WTC11 (cell line): Measurements from ENCODE around the gene PHLPP1. TPM values are rescaled to one million over a fixed set of nuclear protein-coding genes. Genes with fewer than 3 reads are reported as not detected.

Source experiments
- ATAC-seq: fragments of 200-7000 bp; cut with Tn5 transposase; 2 replicates; pipeline ENCODE4 v1.10.0; 2021; ENCODE audit warnings: mild to moderate bottlenecking, moderate library complexity
- CTCF ChIA-PET: fragments of 300-600 bp; sonication (Branson Sonifier 250); formaldehyde crosslinking; loops from one replicate; lab custom pipeline; 2021; ENCODE audit warnings: antibody characterized with exemption; lab: Charles Lee
- POLR2A ChIA-PET: fragments of 350-600 bp; sonication (Branson Sonifier 250); formaldehyde crosslinking; loops from one replicate; lab custom pipeline; 2021; ENCODE audit warnings: antibody characterized with exemption; lab: Charles Lee
- DNase-seq: peaks from one replicate; pipeline ENCODE4 v3.0.0; 2021; ENCODE audit warnings: low spot score
- H3K27ac Mint-ChIP-seq: 2 replicates; pipeline ENCODE4 v1.8.0; 2021; ENCODE audit warnings: mixed read lengths
- H3K27me3 Mint-ChIP-seq: 2 replicates; pipeline ENCODE4 v1.8.0; 2021; ENCODE audit warnings: low read depth, mild to moderate bottlenecking, moderate library complexity, mixed read lengths
- H3K36me3 Mint-ChIP-seq: 2 replicates; pipeline ENCODE4 v1.8.0; 2021; ENCODE audit warnings: mixed read lengths
- H3K4me1 Mint-ChIP-seq: 2 replicates; pipeline ENCODE4 v1.8.0; 2022; ENCODE audit warnings: mixed read lengths
- H3K4me3 Mint-ChIP-seq: 2 replicates; pipeline ENCODE4 v1.8.0; 2021; ENCODE audit warnings: mild to moderate bottlenecking, moderate library complexity, mixed read lengths
- H3K9me3 Mint-ChIP-seq: 2 replicates; pipeline ENCODE4 v1.8.0; 2021; ENCODE audit warnings: mixed read lengths
- ATF1 ChIP-seq: sonication (generic); formaldehyde crosslinking; IDR thresholded peaks from 2 replicates; pipeline ENCODE4 v1.8.1; 2023; ENCODE audit warnings: mild to moderate bottlenecking, moderate library complexity, missing genetic modification reagents
- ATF6 ChIP-seq: sonication (generic); formaldehyde crosslinking; IDR thresholded peaks from 2 replicates; pipeline ENCODE4 v1.8.1; 2023; ENCODE audit warnings: mild to moderate bottlenecking, missing genetic modification reagents
- CDX4 ChIP-seq: fragments of 250-450 bp; sonication (Bioruptor Pico); IDR thresholded peaks from 2 replicates; pipeline ENCODE4 v1.9.0; 2021; ENCODE audit warnings: moderate library complexity, mild to moderate bottlenecking, inconsistent platforms, borderline replicate concordance
- E2F4 ChIP-seq: sonication (generic); formaldehyde crosslinking; IDR thresholded peaks from 2 replicates; pipeline ENCODE4 v1.8.1; 2022; ENCODE audit warnings: low read depth, mild to moderate bottlenecking, moderate library complexity, missing genetic modification reagents, borderline replicate concordance
- FOXJ3 ChIP-seq: sonication (generic); formaldehyde crosslinking; IDR thresholded peaks from 2 replicates; pipeline ENCODE4 v1.9.0; 2021; ENCODE audit warnings: missing genetic modification reagents, mild to moderate bottlenecking, borderline replicate concordance
- GABPB1 ChIP-seq: sonication (generic); formaldehyde crosslinking; IDR thresholded peaks from 2 replicates; pipeline ENCODE4 v1.8.1; 2023; ENCODE audit warnings: mild to moderate bottlenecking, missing genetic modification reagents
- JUN ChIP-seq: sonication (generic); formaldehyde crosslinking; IDR thresholded peaks from 2 replicates; pipeline ENCODE4 v1.8.0; 2023; ENCODE audit warnings: mild to moderate bottlenecking, missing genetic modification reagents
- MXD4 ChIP-seq: fragments of 250-450 bp; sonication (Bioruptor Pico); IDR thresholded peaks from 2 replicates; pipeline ENCODE4 v1.8.0; 2021; ENCODE audit warnings: mild to moderate bottlenecking, moderate library complexity, borderline replicate concordance
- NFE2L1 ChIP-seq: sonication (generic); formaldehyde crosslinking; IDR thresholded peaks from 2 replicates; pipeline ENCODE4 v1.8.1; 2023; ENCODE audit warnings: missing genetic modification reagents
- NR1H2 ChIP-seq: sonication (generic); formaldehyde crosslinking; IDR thresholded peaks from 2 replicates; pipeline ENCODE4 v1.9.0; 2021; ENCODE audit warnings: mild to moderate bottlenecking, moderate library complexity, missing genetic modification reagents
- NR3C1 ChIP-seq: sonication (generic); formaldehyde crosslinking; conservative IDR thresholded peaks from 2 replicates; pipeline ENCODE4 v1.8.1; 2023; ENCODE audit warnings: low read depth, mild to moderate bottlenecking, missing genetic modification reagents
- OVOL2 ChIP-seq: fragments of 250-450 bp; sonication (Bioruptor Pico); IDR thresholded peaks from 2 replicates; pipeline ENCODE4 v1.9.0; 2021; ENCODE audit warnings: mild to moderate bottlenecking, borderline replicate concordance
- PRDM15 ChIP-seq: sonication (generic); formaldehyde crosslinking; IDR thresholded peaks from 2 replicates; pipeline ENCODE4 v1.8.0; 2022; ENCODE audit warnings: missing genetic modification reagents
- RORB ChIP-seq: fragments of 250-450 bp; sonication (Bioruptor Pico); IDR thresholded peaks from 2 replicates; pipeline ENCODE4 v1.9.0; 2021; ENCODE audit warnings: mild to moderate bottlenecking
- ZBTB21 ChIP-seq: sonication (generic); formaldehyde crosslinking; IDR thresholded peaks from 2 replicates; pipeline ENCODE4 v1.8.1; 2023; ENCODE audit warnings: mild to moderate bottlenecking, missing genetic modification reagents, borderline replicate concordance
- ZMAT4 ChIP-seq: fragments of 250-450 bp; sonication (Bioruptor Pico); IDR thresholded peaks from 2 replicates; pipeline ENCODE4 v1.9.0; 2021; ENCODE audit warnings: mild to moderate bottlenecking
- ZNF121 ChIP-seq: sonication (generic); formaldehyde crosslinking; IDR thresholded peaks from 2 replicates; pipeline ENCODE4 v1.8.0; 2023; ENCODE audit warnings: missing genetic modification reagents
- ZNF423 ChIP-seq: fragments of 250-450 bp; sonication (Bioruptor Pico); IDR thresholded peaks from 2 replicates; pipeline ENCODE4 v2.1.2; 2022; ENCODE audit warnings: mild to moderate bottlenecking, moderate library complexity
- ZNF512 ChIP-seq: sonication (generic); formaldehyde crosslinking; IDR thresholded peaks from 2 replicates; pipeline ENCODE4 v1.8.1; 2022; ENCODE audit warnings: missing genetic modification reagents, borderline replicate concordance
- ZNF532 ChIP-seq: fragments of 250-450 bp; sonication (Bioruptor Pico); IDR thresholded peaks from 2 replicates; pipeline ENCODE4 v1.9.0; 2021; ENCODE audit warnings: mild to moderate bottlenecking, borderline replicate concordance
- ZNF671 ChIP-seq: fragments of 250-450 bp; sonication (Bioruptor Pico); IDR thresholded peaks from 2 replicates; pipeline ENCODE4 v1.8.0; 2021; ENCODE audit warnings: mild to moderate bottlenecking
- total RNA-seq: library from RNA; stranded (reverse); gene quantifications from 3 replicates; pipeline ENCODE4 v1.2.3, GENCODE V29; 2021

PHLPP1 gene
- total RNA-seq, 1 experiment from 2014 or later, result 52.0 TPM

GRCh38 chr18:63002305-63002704 lies 287.0 kb downstream of the PHLPP1 start (continued):
- TF ChIP-seq ATF6 (CRISPR knock-in tag) (no peak), NFE2L1 (no peak), NR3C1 (no peak), ZBTB21 (no peak), ZNF671 (no peak), ATF1 (CRISPR knock-in tag) (no peak), ZNF532 (CRISPR knock-in tag) (no peak), JUN (CRISPR knock-in tag) (no peak), E2F4 (CRISPR knock-in tag) (no peak), MXD4 (CRISPR knock-in tag) (no peak)

- no peak for DNase-seq
- CTCF ChIA-PET, result no interaction called here
- H3K4me3 Mint-ChIP-seq, result no peak overlapping the region
- H3K9me3 Mint-ChIP-seq, result no peaks in the 10 kb centered on the region
- H3K27me3 Mint-ChIP-seq, result no peaks in the 10 kb centered on the region
- POLR2A ChIA-PET, result no interaction called here
- H3K27ac Mint-ChIP-seq, result no peak overlapping the region
- ATAC-seq, result no peak
- H3K4me1 Mint-ChIP-seq, result peaks cover 9% of the 10 kb centered on the region
- no peak for TF ChIP-seq CDX4 (CRISPR knock-in tag)
- TF ChIP-seq MXD4 (CRISPR knock-in tag), result no peak
- no peak for TF ChIP-seq RORB (CRISPR knock-in tag)
- TF ChIP-seq PRDM15 (CRISPR knock-in tag), result no peak
- TF ChIP-seq ZNF121, result no peak
- no peak for TF ChIP-seq ZNF512
- TF ChIP-seq FOXJ3 (CRISPR knock-in tag), result no peak
- TF ChIP-seq NR1H2 (CRISPR knock-in tag), result no peak
- no peak for TF ChIP-seq ZNF423 (CRISPR knock-in tag)
- TF ChIP-seq OVOL2 (CRISPR knock-in tag), result no peak
- TF ChIP-seq GABPB1, result no peak
- no peak for TF ChIP-seq ZMAT4 (CRISPR knock-in tag)
- TF ChIP-seq, all 79 proteins: peak for 0
- no peaks in the 10 kb centered on the region for H3K36me3 Mint-ChIP-seq
Observed at GRCh38 chr18:63002803-63003445, 287.6 kb downstream of the PHLPP1 start.
